Measurements from ENCODE around the gene MAP3K15. TPM values are rescaled to one million over a fixed set of nuclear protein-coding genes. Genes with fewer than 3 reads are reported as not detected.
A peak's percentile ranks its signal among the peaks of the same experiment; 100 is the strongest.

Gene MAP3K15
- total and polyA plus RNA-seq, 10 of the 15 experiments (the other 5 are each of a cell fraction or from before 2014, with no cell fraction given): 0.03 to 0.16 TPM; not detected in 8

DNA sequence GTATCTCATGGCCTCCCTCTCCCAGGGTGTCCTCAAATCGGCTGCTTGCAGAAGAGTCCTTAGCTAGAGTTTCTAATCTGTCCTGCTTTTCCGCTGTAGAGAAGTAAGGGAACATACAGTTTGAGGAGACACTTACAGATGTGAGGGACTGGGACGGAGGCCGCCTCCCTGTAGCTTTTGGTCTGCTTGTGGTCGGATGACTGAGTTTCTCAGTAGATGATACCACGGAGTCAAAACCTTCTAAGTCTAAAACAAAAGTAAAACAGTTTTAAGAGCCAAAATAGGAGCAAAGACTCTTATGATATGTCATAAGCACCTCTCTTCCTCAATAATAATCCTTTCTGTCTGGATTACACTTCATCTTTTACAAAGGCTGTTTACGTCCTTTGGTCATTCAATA, 34.5 kb upstream of the MAP3K15 start:
- CTCF ChIA-PET: no interaction called here

More for the DNA sequence above, 34.5 kb upstream of the MAP3K15 start:
- H3K9ac ChIP-seq (ENCODE audit: control insufficient read depth, insufficient read depth, low read length): no peak overlapping the region
- no peak overlapping the region for H2AFZ ChIP-seq (ENCODE audit: control insufficient read depth, low read depth, low read length)
- no peaks in the 10 kb centered on the region for H3K79me2 ChIP-seq (ENCODE audit: control insufficient read depth, insufficient read depth, low read length)
- intact Hi-C loops (cut with micrococcal nuclease; ENCODE audit: unreplicated experiment): no loop called here
- no TSS peak for BruUV-seq (replicated peaks)
- no peaks in the 10 kb centered on the region for H3K4me1 ChIP-seq (ENCODE audit: control insufficient read depth, insufficient read depth, low read length)
- ATAC-seq (peak; percentile 8; the same call in 1 of the 3 replicates), FAIRE-seq (no peak), DNase-seq (ENCODE audit: low read depth, low spot score) (no peak)
- no peaks in the 10 kb centered on the region for H3K27me3 ChIP-seq (replicated peaks in 1 of 2; ENCODE audit: control insufficient read depth in 2 of 2, insufficient read depth in 2 of 2, low read length in 1 of 2)
- ChIA-PET SMC1A (ENCODE audit: uncharacterized antibody, unreplicated experiment) (no interaction called here), POLR2A (no interaction called here), RAD21 (ENCODE audit: unreplicated experiment) (no interaction called here)
- H3K9me3 ChIP-seq (replicated peaks; ENCODE audit: control insufficient read depth, insufficient read depth, low read length): no peaks in the 10 kb centered on the region
- no peak overlapping the region for H3K27ac ChIP-seq (ENCODE audit: control insufficient read depth, insufficient read depth)
- no peak overlapping the region for H3K4me2 ChIP-seq (ENCODE audit: control insufficient read depth, insufficient read depth)
- no peak for TF ChIP-seq SMAD1 (IDR thresholded peaks at IDR 0.05; ENCODE audit: low read depth, partially characterized antibody)
- TF ChIP-seq TAF1 (IDR thresholded peaks at IDR 0.05; ENCODE audit: borderline replicate concordance, low read depth, low read length): no peak
- TF ChIP-seq HDAC2 (IDR thresholded peaks at IDR 0.05): no peak
- TF ChIP-seq REST (IDR thresholded peaks at IDR 0.05; ENCODE audit: low read depth, low read length): no peak
- TF ChIP-seq MTA2 (IDR thresholded peaks at IDR 0.05; ENCODE audit: low read depth): no peak
- TF ChIP-seq RAD51 (IDR thresholded peaks at IDR 0.05): no peak
- no peak for TF ChIP-seq PML (IDR thresholded peaks at IDR 0.05; ENCODE audit: low read length)
- no peak for TF ChIP-seq SREBF1 (IDR thresholded peaks at IDR 0.05; ENCODE audit: low read length)
- no peak for TF ChIP-seq CEBPZ (IDR thresholded peaks at IDR 0.05; ENCODE audit: low read depth, low read length)
- no peak for TF ChIP-seq RB1 (IDR thresholded peaks at IDR 0.05; ENCODE audit: borderline replicate concordance)
- TF ChIP-seq EED (IDR thresholded peaks at IDR 0.05; ENCODE audit: low read depth): no peak
- TF ChIP-seq TCF7 (IDR thresholded peaks at IDR 0.05; ENCODE audit: borderline replicate concordance): no peak
- no peak for TF ChIP-seq LARP7 (IDR thresholded peaks at IDR 0.05)
- TF ChIP-seq, protein P1, sequence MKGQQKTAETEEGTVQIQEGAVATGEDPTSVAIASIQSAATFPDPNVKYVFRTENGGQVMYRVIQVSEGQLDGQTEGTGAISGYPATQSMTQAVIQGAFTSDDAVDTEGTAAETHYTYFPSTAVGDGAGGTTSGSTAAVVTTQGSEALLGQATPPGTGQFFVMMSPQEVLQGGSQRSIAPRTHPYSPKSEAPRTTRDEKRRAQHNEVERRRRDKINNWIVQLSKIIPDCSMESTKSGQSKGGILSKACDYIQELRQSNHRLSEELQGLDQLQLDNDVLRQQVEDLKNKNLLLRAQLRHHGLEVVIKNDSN (IDR thresholded peaks at IDR 0.05; ENCODE audit: borderline replicate concordance, extremely low read length, insufficient read depth, low read depth, low read length): no peak
- TF ChIP-seq, protein P2, sequence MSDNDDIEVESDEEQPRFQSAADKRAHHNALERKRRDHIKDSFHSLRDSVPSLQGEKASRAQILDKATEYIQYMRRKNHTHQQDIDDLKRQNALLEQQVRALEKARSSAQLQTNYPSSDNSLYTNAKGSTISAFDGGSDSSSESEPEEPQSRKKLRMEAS (IDR thresholded peaks at IDR 0.05; ENCODE audit: low read depth, low read length): no peak
- TF ChIP-seq MXI1 (IDR thresholded peaks at IDR 0.05; ENCODE audit: low read depth, low read length): no peak
- no peak for TF ChIP-seq NR2F1 (conservative IDR thresholded peaks at IDR 0.05)
- in situ Hi-C loops (cut with MboI): no loop called here
- no peaks in the 10 kb centered on the region for H4K20me1 ChIP-seq (ENCODE audit: control insufficient read depth, insufficient read depth)
- H3K36me3 ChIP-seq (ENCODE audit: control insufficient read depth in 2 of 2, insufficient read depth in 2 of 2, low read length in 1 of 2): peaks cover 6 to 8% of the 10 kb centered on the region in 2 experiments
- WGBS (ENCODE audit: insufficient coverage, insufficient replicate concordance, low lambda C conversion rate, missing lambda C conversion rate): 67% methylated on average over 7 of the region's 7 CpGs
- no peak overlapping the region for H3K4me3 ChIP-seq
